A673 (cell line): Measurements from ENCODE around the gene SH3RF2.

Experiments
- CTCF ChIP-seq: fragments of 300-800, 200-600 bp; sonication (generic); conservative IDR thresholded peaks from 2 replicates; pipeline ENCODE4 v1.5.1; 2017; ENCODE audit warnings: low read depth, mild to moderate bottlenecking, antibody characterized with exemption, low read length, moderate library complexity, mixed read lengths
- EZH2 ChIP-seq: fragments of 200-600 bp; sonication (generic); IDR thresholded peaks from 2 replicates; pipeline ENCODE4 v1.6.1; 2017; ENCODE audit warnings: borderline replicate concordance, low read depth, mild to moderate bottlenecking, mixed read lengths, antibody characterized with exemption, low read length; ENCODE audit not compliant: poor library complexity, severe bottlenecking

GRCh38 chr5:146091881-146092280 lies 155.5 kb downstream of the SH3RF2 start:
- TF ChIP-seq CTCF = no peak
- TF ChIP-seq EZH2 = no peak
